ES-I3 (cell line): Measurements from ENCODE around the gene ATL3.
"Not testable (repeated sequence)": the region's sequence is repeated elsewhere in the genome, so short reads cannot be mapped to it uniquely, and the experiment has no call there.

Experiments used
- H3K36me3 ChIP-seq: 2 replicates; pipeline ENCODE4 v1.6.1; 2013; ENCODE audit warnings: mild to moderate bottlenecking, low read length, control low read depth, moderate library complexity; ENCODE audit not compliant: insufficient read depth
- H3K4me1 ChIP-seq: 2 replicates; pipeline ENCODE4 v1.6.1; 2013; ENCODE audit warnings: mild to moderate bottlenecking, control low read depth, low read length; ENCODE audit not compliant: insufficient read depth
- H3K9ac ChIP-seq: 2 replicates; pipeline ENCODE4 v1.6.1; 2013; ENCODE audit warnings: low read depth, mild to moderate bottlenecking, low read length, moderate library complexity
- H3K9me3 ChIP-seq: 2 replicates; pipeline ENCODE4 v1.6.1; 2013; ENCODE audit warnings: mild to moderate bottlenecking, low read length, moderate library complexity; ENCODE audit not compliant: control insufficient read depth, insufficient read depth

The ATL3 gene

DNA sequence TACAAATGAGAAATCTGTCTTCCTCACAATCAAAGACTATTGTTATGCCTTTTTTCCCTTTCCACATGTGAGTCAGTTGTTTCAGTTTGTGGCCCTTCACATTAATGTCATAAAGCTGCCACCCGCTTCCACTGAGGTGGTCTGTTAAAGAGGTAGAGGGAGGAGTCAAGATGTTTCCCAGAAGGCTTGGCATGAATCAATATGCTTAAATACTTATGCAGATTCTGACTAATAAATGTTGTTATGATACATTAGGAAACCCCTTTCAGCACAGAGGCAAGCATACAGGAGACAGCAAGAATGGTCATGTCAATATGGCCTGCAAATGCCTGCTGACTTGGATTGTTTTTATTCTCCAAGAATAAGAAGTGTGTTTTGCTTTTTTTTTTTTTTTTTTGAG is 16.7 kb upstream of the ATL3 start:
- peaks cover 20% of the 10 kb centered on the region for H3K4me1 ChIP-seq

DNA sequence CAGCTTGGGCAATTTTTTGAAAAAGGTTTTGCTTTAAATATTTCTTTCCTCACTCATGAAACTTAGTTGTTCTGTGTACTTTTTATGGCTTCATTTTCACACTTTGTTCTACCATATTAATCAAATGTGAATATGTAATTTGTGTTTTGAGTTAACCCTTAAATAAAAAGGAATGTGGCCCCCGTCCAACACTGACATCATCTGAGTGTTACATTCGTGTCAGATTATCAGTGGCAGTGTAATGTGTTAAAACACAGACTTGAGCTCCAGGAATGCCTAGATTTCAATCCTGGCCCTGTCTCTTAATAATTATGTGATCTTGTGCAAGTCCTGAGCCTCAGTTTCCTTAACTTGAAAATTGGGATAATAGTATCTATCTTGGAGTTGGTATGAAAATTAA is 15.8 kb upstream of the ATL3 start:
- peaks cover 20% of the 10 kb centered on the region for H3K4me1 ChIP-seq

More for the DNA sequence above, 16.7 kb upstream of the ATL3 start:
- Histone ChIP-seq H3K9ac (no peak overlapping the region), H3K9me3 (no peaks in the 10 kb centered on the region), H3K36me3 (no peaks in the 10 kb centered on the region; the same call in 1 of the 2 replicates)

DNA sequence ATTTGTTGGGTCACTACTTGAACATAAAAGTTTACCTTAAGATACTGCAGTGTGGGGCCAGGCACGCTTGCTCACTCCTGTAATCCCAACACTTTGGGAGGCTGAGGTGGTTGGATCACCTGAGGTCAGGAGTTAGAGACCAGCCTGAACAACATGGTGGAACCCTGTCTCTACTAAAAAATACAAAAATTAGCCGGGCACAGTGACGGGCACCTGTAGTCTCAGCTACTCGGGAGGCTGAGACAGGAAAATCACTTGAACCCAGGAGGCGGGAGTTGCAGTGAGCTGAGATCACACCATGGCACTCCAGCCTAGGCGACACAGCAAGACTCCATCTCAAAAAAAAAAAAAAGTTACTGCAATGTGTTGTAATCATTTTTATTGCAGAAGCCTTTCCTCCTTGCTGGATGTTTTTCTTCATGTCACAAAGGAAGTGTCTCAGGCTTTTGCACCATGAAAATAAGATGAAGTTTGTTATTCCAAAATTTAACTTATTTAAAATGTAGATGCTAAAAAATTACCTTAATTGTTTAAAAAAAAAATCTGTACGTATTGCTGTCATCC is 14.1 kb upstream of the ATL3 start:
- H3K9ac ChIP-seq, H3K36me3 ChIP-seq, H3K9me3 ChIP-seq: not testable (repeated sequence)
- H3K4me1 ChIP-seq, result peaks cover 20% of the 10 kb centered on the region

More for the DNA sequence above, 15.8 kb upstream of the ATL3 start:
- Histone ChIP-seq H3K36me3 (no peaks in the 10 kb centered on the region; the same call in 1 of the 2 replicates), H3K9me3 (no peaks in the 10 kb centered on the region), H3K9ac (no peak overlapping the region)

- Histone ChIP-seq H3K9ac (peak overlapping the region; percentile 92), H3K4me1 (peaks cover 13% of the 10 kb centered on the region), H3K36me3 (no peaks in the 10 kb centered on the region; the same call in 1 of the 2 replicates), H3K9me3 (no peaks in the 10 kb centered on the region)
Measured at GRCh38 chr11:63683133-63683991, 12.2 kb upstream of the ATL3 start.

- Histone ChIP-seq H3K36me3 (no peaks in the 10 kb centered on the region; the same call in 1 of the 2 replicates), H3K4me1 (peaks cover 7% of the 10 kb centered on the region), H3K9ac (peak overlapping the region; percentile 92), H3K9me3 (no peaks in the 10 kb centered on the region)
Measured at GRCh38 chr11:63682066-63683021, 11.2 kb upstream of the ATL3 start.

DNA sequence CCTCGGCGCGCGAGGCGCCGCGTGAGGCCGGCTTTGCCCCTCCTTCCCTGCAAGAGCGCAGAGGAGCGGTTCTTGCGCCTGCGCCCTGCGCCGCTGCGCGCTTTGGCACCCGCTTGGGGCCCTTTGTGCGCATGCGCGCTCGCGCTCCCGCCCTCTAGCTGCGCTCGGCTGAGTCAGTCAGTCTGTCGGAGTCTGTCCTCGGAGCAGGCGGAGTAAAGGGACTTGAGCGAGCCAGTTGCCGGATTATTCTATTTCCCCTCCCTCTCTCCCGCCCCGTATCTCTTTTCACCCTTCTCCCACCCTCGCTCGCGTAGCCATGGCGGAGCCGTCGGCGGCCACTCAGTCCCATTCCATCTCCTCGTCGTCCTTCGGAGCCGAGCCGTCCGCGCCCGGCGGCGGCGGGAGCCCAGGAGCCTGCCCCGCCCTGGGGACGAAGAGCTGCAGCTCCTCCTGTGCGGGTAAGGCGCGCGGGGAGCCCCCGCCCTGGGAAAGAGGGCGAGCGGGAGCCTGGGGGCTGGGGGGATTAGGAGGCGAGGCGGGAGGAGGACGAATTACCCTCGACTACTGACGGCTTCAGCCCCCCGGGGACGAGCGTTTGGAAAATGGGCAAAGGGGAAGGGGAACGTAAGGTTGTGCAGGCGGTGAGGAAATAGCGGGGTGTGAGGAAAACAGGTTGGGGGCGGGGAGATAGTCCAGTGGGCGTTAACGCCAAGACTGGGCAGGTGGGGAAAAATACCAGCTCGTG is 10.3 kb upstream of the ATL3 start, which contains the start of gene RTN3:
TSS of gene RTN3 (plus strand) at position 180 of the 745 bp plus-strand sequence. CDS start at position 317, 137 bp downstream.
- peaks cover 7% of the 10 kb centered on the region for H3K4me1 ChIP-seq
- no peaks in the 10 kb centered on the region for H3K9me3 ChIP-seq
- peak within 1 kb of the TSS; percentile 92 for H3K9ac ChIP-seq
- no peaks in the 10 kb centered on the region; the same call in 1 of the 2 replicates for H3K36me3 ChIP-seq

GRCh38 chr11:63680834-63681320 is 9.7 kb upstream of the ATL3 start:
- H3K9me3 ChIP-seq, result no peaks in the 10 kb centered on the region
- H3K4me1 ChIP-seq, result peaks cover 7% of the 10 kb centered on the region
- peak overlapping the region; percentile 92 for H3K9ac ChIP-seq
- no peaks in the 10 kb centered on the region; the same call in 1 of the 2 replicates for H3K36me3 ChIP-seq

GRCh38 chr11:63673579-63673978 is 2.4 kb upstream of the ATL3 start:
- peaks cover 6% of the 10 kb centered on the region for H3K4me1 ChIP-seq
- H3K9me3 ChIP-seq, result no peaks in the 10 kb centered on the region
- no peaks in the 10 kb centered on the region for H3K36me3 ChIP-seq
- no peak overlapping the region for H3K9ac ChIP-seq

- Histone ChIP-seq H3K9me3 (no peaks in the 10 kb centered on the region), H3K36me3 (no peaks in the 10 kb centered on the region), H3K4me1 (peaks cover 11% of the 10 kb centered on the region), H3K9ac (no peak overlapping the region)
Measured at GRCh38 chr11:63672936-63673539, 1.9 kb upstream of the ATL3 start.

- H3K9me3 ChIP-seq, result no peaks in the 10 kb centered on the region
- H3K36me3 ChIP-seq, result no peaks in the 10 kb centered on the region
- peaks cover 19% of the 10 kb centered on the region for H3K4me1 ChIP-seq
- no peak overlapping the region for H3K9ac ChIP-seq
Measured at GRCh38 chr11:63672156-63672463, 934 bp upstream of the ATL3 start.

GRCh38 chr11:63670433-63671321 is 499 bp downstream of the ATL3 start:
- Histone ChIP-seq H3K9ac (peak overlapping the region; percentile 45), H3K4me1 (peaks cover 26% of the 10 kb centered on the region), H3K36me3 (no peaks in the 10 kb centered on the region), H3K9me3 (no peaks in the 10 kb centered on the region)

GRCh38 chr11:63670096-63670432 is 1.1 kb downstream of the ATL3 start:
- no peaks in the 10 kb centered on the region for H3K36me3 ChIP-seq
- peak overlapping the region; percentile 45 for H3K9ac ChIP-seq
- H3K9me3 ChIP-seq, result no peaks in the 10 kb centered on the region
- peaks cover 26% of the 10 kb centered on the region for H3K4me1 ChIP-seq
